ENCODE data around the gene ATIC.
"Not testable (repeated sequence)": the region's sequence is repeated elsewhere in the genome, so short reads cannot be mapped to it uniquely, and the experiment has no call there.

The ATIC gene

DNA sequence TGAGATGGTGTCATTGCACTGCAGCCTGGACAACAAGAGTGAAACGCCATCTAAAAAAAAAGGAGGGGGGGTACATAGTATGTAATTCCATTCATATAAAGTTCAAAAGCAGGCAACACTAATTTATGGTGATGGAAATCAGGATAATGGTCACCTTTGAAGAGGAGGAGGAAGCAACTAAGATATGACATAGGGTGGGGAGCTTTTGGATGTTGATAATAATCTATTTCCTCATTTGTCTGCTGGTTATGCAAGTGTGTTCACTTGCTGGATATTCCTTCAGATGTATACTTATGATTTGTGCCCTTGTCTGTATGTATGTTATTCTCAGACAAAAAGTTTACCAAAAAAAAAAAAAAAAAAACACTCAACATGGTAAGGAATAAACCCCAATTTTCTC lies 28.6 kb upstream of the ATIC start:
- Histone ChIP-seq H3K36me3 (ENCODE audit: control insufficient read depth, insufficient read depth, low read length) (no peaks in the 10 kb centered on the region), H3K9ac (ENCODE audit: low read length) (no peak overlapping the region), H3K9me3 (ENCODE audit: control insufficient read depth, low read length) (no peaks in the 10 kb centered on the region), H3K4me1 (ENCODE audit: control insufficient read depth, insufficient read depth, low read length) (no peaks in the 10 kb centered on the region), H3K4me3 (ENCODE audit: low read length) (no peak overlapping the region), H3K27me3 (ENCODE audit: control insufficient read depth, insufficient read depth, low read length) (no peaks in the 10 kb centered on the region)

DNA sequence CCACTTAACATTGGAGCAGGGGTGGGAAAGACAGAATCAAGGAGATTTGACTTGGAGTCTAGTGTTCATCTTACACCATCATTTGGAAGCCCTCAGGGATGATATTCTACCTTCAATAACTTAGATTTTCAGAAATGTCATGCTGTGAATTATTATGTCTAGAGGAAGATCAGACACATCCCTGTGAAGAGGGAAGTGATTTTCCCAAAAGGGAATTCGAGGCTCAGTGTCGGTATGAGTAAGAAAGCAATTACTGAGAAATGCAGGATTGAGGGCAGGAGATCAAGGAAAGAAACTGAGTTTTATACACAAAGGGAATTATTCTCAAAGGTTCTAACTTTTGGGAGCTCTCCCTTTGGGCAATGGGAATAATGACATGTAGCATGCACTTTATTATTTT lies 25.6 kb upstream of the ATIC start:
- H3K36me3 ChIP-seq (ENCODE audit: control insufficient read depth, insufficient read depth, low read length): no peaks in the 10 kb centered on the region
- H3K4me1 ChIP-seq (ENCODE audit: control insufficient read depth, insufficient read depth, low read length): no peaks in the 10 kb centered on the region
- no peaks in the 10 kb centered on the region for H3K27me3 ChIP-seq (ENCODE audit: control insufficient read depth, insufficient read depth, low read length)
- no peak overlapping the region for H3K9ac ChIP-seq (ENCODE audit: low read length)
- no peaks in the 10 kb centered on the region for H3K9me3 ChIP-seq (ENCODE audit: control insufficient read depth, low read length)
- no peak overlapping the region for H3K4me3 ChIP-seq (ENCODE audit: low read length)

DNA sequence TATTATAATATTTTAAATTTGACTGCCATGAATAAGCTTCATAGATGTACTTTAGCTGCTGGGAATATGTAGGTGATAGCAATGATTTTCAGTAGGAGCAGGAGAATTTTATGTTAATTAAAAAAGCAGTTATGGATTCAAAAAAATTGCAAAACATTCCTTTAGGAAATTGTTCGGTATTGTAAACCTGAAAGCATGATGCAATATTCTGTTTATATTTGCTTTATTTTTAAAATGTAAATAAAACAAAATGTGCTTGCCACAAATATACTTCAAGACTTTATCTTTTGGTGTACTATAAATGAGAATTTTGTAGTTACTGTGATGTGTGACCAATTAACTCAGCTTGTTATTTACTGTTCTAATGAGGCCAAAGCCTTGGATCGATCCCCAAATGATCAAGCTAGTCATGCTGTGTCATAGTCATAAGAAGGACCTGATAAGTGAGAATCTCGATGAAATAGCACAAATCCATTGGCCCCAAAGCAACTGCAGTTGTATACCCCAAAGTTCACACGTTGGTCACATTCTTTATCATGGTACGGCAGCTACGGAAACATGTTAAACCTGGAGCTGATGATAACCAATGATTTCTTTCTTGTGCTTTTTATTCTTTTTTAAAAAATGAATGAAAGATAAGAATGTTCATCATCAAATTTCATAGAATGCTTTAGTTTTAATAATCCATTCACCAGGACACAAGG lies 23.6 kb upstream of the ATIC start:
- Histone ChIP-seq H3K36me3 (ENCODE audit: control insufficient read depth, insufficient read depth, low read length) (no peaks in the 10 kb centered on the region), H3K9me3 (ENCODE audit: control insufficient read depth, low read length) (no peaks in the 10 kb centered on the region), H3K27me3 (ENCODE audit: control insufficient read depth, insufficient read depth, low read length) (no peaks in the 10 kb centered on the region), H3K9ac (ENCODE audit: low read length) (no peak overlapping the region), H3K4me1 (ENCODE audit: control insufficient read depth, insufficient read depth, low read length) (no peaks in the 10 kb centered on the region), H3K4me3 (ENCODE audit: low read length) (no peak overlapping the region)

DNA sequence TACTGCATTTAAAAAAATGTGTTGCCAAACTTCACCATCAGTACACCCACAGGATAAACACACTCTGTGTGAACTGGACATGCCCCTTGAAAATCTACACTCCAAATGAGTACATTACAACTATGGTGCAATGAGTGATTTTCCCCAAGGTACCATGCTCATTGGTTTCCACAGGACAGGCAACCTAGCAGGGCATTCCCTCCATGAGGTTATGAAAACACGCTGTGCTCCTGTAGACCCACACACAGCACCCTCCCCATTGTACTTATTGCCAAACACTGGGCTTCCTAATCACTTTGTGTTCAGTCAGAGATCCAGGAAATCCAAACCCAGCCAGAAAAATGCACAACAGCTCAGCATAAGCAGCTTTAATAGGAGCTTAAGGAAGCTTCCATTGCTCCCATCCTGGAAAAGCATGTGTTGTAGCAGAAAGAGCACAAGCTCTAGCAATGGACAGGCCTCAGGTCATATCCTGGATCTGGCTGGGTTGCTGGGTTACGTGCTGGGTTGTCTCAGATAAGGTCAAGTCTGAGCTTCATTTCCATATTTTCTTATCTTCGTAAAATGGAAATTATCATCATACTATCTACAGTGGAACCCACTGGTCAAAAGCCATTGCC lies 20.8 kb upstream of the ATIC start:
- H3K9ac ChIP-seq (ENCODE audit: low read length): no peak overlapping the region
- H3K4me1 ChIP-seq (ENCODE audit: control insufficient read depth, insufficient read depth, low read length): peaks cover 16% of the 10 kb centered on the region
- H3K4me3 ChIP-seq (ENCODE audit: low read length): no peak overlapping the region
- H3K36me3 ChIP-seq (ENCODE audit: control insufficient read depth, insufficient read depth, low read length): no peaks in the 10 kb centered on the region
- no peaks in the 10 kb centered on the region for H3K27me3 ChIP-seq (ENCODE audit: control insufficient read depth, insufficient read depth, low read length)
- no peaks in the 10 kb centered on the region for H3K9me3 ChIP-seq (ENCODE audit: control insufficient read depth, low read length)

DNA sequence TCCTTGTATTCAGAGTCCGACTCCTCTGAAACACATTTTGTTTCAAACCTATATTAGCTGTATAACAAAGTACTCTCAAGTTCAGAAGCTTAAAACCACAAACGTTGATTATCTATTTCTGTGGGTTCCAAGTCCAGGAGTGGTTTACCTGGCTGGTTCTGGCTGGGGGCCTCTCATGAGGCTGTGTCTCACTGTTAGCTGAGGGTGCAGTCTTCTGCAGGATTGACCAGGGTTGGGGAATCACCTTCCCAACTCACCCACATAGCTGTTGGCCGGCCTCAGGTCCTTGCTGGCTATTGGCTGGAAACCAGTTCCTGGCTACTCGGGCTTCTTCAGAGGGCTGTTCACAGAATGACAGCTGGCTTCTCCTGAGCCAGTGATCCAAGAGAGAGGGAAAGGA lies 18.0 kb upstream of the ATIC start:
- Histone ChIP-seq H3K4me3 (ENCODE audit: low read length) (no peak overlapping the region), H3K27me3 (ENCODE audit: control insufficient read depth, insufficient read depth, low read length) (no peaks in the 10 kb centered on the region), H3K4me1 (ENCODE audit: control insufficient read depth, insufficient read depth, low read length) (peaks cover 21% of the 10 kb centered on the region), H3K36me3 (ENCODE audit: control insufficient read depth, insufficient read depth, low read length) (no peaks in the 10 kb centered on the region), H3K9ac (ENCODE audit: low read length) (no peak overlapping the region), H3K9me3 (ENCODE audit: control insufficient read depth, low read length) (no peaks in the 10 kb centered on the region)

DNA sequence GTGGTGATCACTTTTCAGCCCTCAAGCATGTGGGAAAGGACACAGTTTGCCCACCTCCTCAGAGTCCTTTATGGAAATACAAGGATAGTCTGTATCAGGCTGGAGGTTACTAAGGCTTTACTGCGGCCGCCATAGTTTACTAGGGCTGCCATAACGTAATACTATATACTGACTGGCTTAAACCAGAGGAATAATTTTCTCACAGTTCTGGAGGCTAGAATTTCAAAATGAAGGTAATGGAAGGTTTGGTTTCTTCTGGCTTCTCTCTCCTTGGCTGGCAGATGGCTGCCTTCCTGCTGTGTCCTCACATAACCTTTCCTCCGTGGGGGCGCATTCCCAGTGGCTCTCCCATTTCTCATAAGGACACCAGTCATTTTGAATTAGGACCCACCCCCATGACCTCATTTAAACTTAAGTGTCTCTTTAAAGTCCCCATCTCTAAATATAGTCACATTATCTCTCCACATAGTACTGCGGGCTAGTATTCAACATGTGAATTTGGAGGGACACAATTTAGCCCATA lies 12.5 kb upstream of the ATIC start:
- Histone ChIP-seq H3K27me3 (ENCODE audit: control insufficient read depth, insufficient read depth, low read length) (no peaks in the 10 kb centered on the region), H3K9me3 (ENCODE audit: control insufficient read depth, low read length) (no peaks in the 10 kb centered on the region), H3K9ac (ENCODE audit: low read length) (no peak overlapping the region), H3K4me1 (ENCODE audit: control insufficient read depth, insufficient read depth, low read length) (peaks cover 12% of the 10 kb centered on the region), H3K4me3 (ENCODE audit: low read length) (no peak overlapping the region), H3K36me3 (ENCODE audit: control insufficient read depth, insufficient read depth, low read length) (no peaks in the 10 kb centered on the region)

DNA sequence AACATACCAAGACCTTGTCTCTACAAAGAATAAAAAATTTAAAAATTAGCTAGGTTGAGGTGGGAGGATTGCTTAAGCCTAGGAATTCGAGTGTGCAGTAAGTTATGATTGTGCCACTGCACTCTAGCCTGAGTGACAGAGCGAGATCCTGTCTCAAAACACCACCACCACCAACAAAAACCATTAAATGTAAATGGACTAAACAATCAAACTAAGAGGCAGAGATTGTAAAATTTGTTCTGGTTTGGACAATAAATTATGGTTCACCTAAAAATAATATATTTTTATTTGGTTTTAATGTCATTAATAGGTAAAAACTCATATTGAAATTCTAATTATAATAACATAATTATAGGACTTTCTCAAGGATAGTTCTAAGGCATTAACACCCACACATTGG lies 9.9 kb upstream of the ATIC start:
- Histone ChIP-seq H3K9me3 (ENCODE audit: control insufficient read depth, low read length) (no peaks in the 10 kb centered on the region), H3K4me3 (ENCODE audit: low read length) (no peak overlapping the region), H3K27me3 (ENCODE audit: control insufficient read depth, insufficient read depth, low read length) (no peaks in the 10 kb centered on the region), H3K36me3 (ENCODE audit: control insufficient read depth, insufficient read depth, low read length) (no peaks in the 10 kb centered on the region), H3K9ac (ENCODE audit: low read length) (no peak overlapping the region), H3K4me1 (ENCODE audit: control insufficient read depth, insufficient read depth, low read length) (peaks cover 4% of the 10 kb centered on the region)

DNA sequence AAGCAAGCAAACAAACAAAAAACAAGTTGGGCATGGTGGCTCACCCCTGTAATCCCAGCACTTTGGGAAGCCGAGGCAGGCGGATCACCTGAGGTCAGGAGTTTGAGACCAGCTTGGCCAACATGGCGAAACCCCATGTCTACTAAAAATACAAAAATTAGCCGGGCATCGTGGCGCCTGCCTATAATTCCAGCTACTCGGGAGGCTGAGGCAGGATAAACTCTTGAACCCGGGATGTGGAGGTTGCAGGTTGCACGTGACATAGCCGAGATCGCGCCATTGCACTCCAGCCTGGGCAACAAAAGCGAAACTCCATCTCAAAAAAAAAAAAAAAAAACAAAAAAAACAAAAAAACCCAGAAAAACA lies 617 bp upstream of the ATIC start:
- H3K9me3 ChIP-seq (ENCODE audit: control insufficient read depth, low read length): not testable (repeated sequence)
- peak overlapping the region; percentile 39 for H3K4me3 ChIP-seq (ENCODE audit: low read length)

DNA sequence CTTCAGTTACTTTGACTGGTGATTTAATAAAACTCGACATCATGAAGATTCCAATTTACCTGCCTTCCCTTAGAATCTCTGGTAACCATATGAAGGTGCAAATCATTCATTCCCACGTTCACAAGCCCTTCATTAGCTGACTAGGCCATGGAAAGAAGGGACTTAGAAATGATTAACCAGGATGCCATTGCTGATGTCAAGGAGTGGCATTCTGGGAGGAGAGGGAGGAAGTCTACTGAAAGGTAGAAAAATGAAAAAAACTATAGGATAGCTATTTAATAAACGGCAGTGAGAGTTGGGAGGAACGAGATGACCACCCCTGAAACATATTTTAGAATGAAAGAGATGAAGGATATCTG lies 1.4 kb downstream of the ATIC start:
- H3K4me3 ChIP-seq (ENCODE audit: low read length): no peak overlapping the region

More for the DNA sequence above, 617 bp upstream of the ATIC start:
- Histone ChIP-seq H3K4me1 (ENCODE audit: control insufficient read depth, insufficient read depth, low read length) (peaks cover 10% of the 10 kb centered on the region), H3K9ac (ENCODE audit: low read length) (peak overlapping the region; percentile 84)
- H3K27me3 ChIP-seq (ENCODE audit: control insufficient read depth, insufficient read depth, low read length); H3K36me3 ChIP-seq (ENCODE audit: control insufficient read depth, insufficient read depth, low read length): not testable (repeated sequence)

DNA sequence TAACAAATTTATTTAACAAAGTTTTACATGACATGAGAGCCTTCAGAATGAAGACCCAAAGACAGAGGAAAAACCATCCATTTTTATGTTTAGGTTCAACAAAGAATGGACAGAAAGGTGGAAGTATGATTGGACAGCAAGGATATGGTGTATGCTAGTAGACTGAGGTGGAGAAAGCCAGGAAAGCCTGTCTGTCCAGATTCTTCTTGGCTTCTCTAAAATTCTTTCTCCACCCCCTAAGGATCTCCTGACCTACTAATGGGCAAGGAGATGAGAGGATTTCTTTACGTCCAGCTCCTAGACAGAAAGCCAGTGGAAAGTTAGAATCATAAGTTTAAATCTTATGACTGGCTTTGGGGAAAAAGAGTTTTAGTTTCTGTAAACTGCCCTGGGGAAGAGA lies 3.0 kb downstream of the ATIC start:
- Histone ChIP-seq H3K9me3 (ENCODE audit: control insufficient read depth, low read length) (no peaks in the 10 kb centered on the region), H3K9ac (ENCODE audit: low read length) (no peak overlapping the region), H3K36me3 (ENCODE audit: control insufficient read depth, insufficient read depth, low read length) (no peaks in the 10 kb centered on the region)

More for the DNA sequence above, 1.4 kb downstream of the ATIC start:
- Histone ChIP-seq H3K27me3 (ENCODE audit: control insufficient read depth, insufficient read depth, low read length) (no peaks in the 10 kb centered on the region), H3K36me3 (ENCODE audit: control insufficient read depth, insufficient read depth, low read length) (no peaks in the 10 kb centered on the region), H3K4me1 (ENCODE audit: control insufficient read depth, insufficient read depth, low read length) (peaks cover 10% of the 10 kb centered on the region), H3K9ac (ENCODE audit: low read length) (no peak overlapping the region), H3K9me3 (ENCODE audit: control insufficient read depth, low read length) (no peaks in the 10 kb centered on the region)

DNA sequence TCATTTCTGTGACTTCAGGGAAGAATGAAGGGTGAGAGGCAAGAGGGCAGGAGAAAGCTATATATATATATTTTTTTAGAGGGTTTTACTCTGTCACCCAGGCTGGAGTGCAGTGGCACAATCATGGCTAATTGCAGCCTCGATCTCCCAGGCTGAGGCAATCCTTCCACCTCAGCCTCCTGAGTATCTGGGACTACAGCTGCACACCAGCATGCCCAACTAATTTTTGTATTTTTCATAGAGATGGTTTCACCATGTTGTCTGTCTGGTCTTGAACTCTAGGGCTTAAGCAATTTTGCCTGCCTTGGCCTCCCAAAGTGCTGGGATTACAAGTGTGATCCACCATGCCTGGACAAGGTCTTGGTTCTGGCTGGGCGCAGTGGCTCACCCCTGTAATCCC lies 3.4 kb downstream of the ATIC start:
- H3K27me3 ChIP-seq (ENCODE audit: control insufficient read depth, insufficient read depth, low read length): no peaks in the 10 kb centered on the region
- H3K9ac ChIP-seq (ENCODE audit: low read length): no peak overlapping the region
- H3K4me3 ChIP-seq (ENCODE audit: low read length): no peak overlapping the region
- H3K9me3 ChIP-seq (ENCODE audit: control insufficient read depth, low read length): no peaks in the 10 kb centered on the region
- H3K36me3 ChIP-seq (ENCODE audit: control insufficient read depth, insufficient read depth, low read length): no peaks in the 10 kb centered on the region
- H3K4me1 ChIP-seq (ENCODE audit: control insufficient read depth, insufficient read depth, low read length): peaks cover 10% of the 10 kb centered on the region

More for the DNA sequence above, 3.0 kb downstream of the ATIC start:
- Histone ChIP-seq H3K27me3 (ENCODE audit: control insufficient read depth, insufficient read depth, low read length) (no peaks in the 10 kb centered on the region), H3K4me1 (ENCODE audit: control insufficient read depth, insufficient read depth, low read length) (peaks cover 10% of the 10 kb centered on the region), H3K4me3 (ENCODE audit: low read length) (no peak overlapping the region)

DNA sequence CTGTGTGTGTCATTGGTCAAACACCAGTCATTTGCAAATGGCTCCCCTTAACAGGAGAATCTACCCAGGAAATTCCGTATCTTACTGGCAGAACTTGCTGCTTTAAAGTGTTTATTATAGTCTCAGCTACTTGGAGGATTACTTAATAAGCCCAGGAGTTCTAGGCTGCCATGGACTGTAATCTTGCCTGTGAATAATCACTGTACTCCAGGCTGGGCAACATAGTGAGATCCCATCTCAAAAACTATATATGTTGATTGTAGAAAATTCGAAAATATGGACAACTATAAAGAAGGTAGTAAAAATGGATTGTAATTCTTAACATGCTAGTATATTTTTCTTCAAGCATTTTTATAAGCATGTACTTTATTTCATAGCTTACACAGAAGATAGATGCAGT lies 4.5 kb downstream of the ATIC start:
- no peaks in the 10 kb centered on the region for H3K27me3 ChIP-seq (ENCODE audit: control insufficient read depth, insufficient read depth, low read length)
- H3K9me3 ChIP-seq (ENCODE audit: control insufficient read depth, low read length): no peaks in the 10 kb centered on the region
- peaks cover 10% of the 10 kb centered on the region for H3K4me1 ChIP-seq (ENCODE audit: control insufficient read depth, insufficient read depth, low read length)
- no peak overlapping the region for H3K9ac ChIP-seq (ENCODE audit: low read length)
- H3K36me3 ChIP-seq (ENCODE audit: control insufficient read depth, insufficient read depth, low read length): no peaks in the 10 kb centered on the region
- H3K4me3 ChIP-seq (ENCODE audit: low read length): no peak overlapping the region

Measured in mucosa of stomach (tissue), 1 donor.